HCT116 (cell line): ENCODE data around the gene C1orf159. TPM values are rescaled to one million over a fixed set of nuclear protein-coding genes. Genes with fewer than 3 reads are reported as not detected.

ENCODE experiments used
- ATAC-seq: fragments of 200-7000 bp; cut with Tn5 transposase; 2 replicates; pipeline ENCODE4 v1.9.1; 2020; ENCODE audit warnings: mild to moderate bottlenecking, moderate library complexity
- BruUV-seq: library from RNA; stranded (reverse); fragments of 400-500 nt; replicated peaks from 2 replicates; lab custom pipeline; 2021; lab: Mats Ljungman, UMichigan
- CTCF ChIA-PET: fragments of 300-600 bp; sonication (Branson Sonifier 250); formaldehyde crosslinking; loops from one replicate; lab custom pipeline; 2021; ENCODE audit warnings: antibody characterized with exemption; lab: Charles Lee
- POLR2A ChIA-PET: fragments of 300-600, 350-600 bp; sonication (Branson Sonifier 250); formaldehyde crosslinking; loops from one replicate; lab custom pipeline; 2021; ENCODE audit warnings: antibody characterized with exemption; lab: Charles Lee
- RAD21 ChIA-PET, 2 experiments: fragments of 300-600 bp; sonication (Branson Sonifier 250); formaldehyde crosslinking; loops; one replicate each; lab custom pipeline; 2023; ENCODE audit warnings: low total read pairs in 2 of 2; ENCODE audit not compliant: uncharacterized antibody in 2 of 2, unreplicated experiment in 2 of 2, low non-redundant PET in 1 of 2; lab: Charles Lee
- DNase-seq: peaks from one replicate; pipeline ENCODE4 v3.0.0-alpha.2; 2010; ENCODE audit warnings: low read depth, low spot score
- H2AFZ ChIP-seq: fragments of 200-600 bp; shearing (Covaris generic), sonication (generic); 2 replicates; pipeline ENCODE4 v1.6.1; 2017; ENCODE audit warnings: low read depth, mixed run types, mixed read lengths, antibody characterized with exemption, low read length; ENCODE audit not compliant: poor library complexity, severe bottlenecking
- H3K27ac ChIP-seq: 2 replicates; pipeline ENCODE4 v1.5.1; 2012; ENCODE audit warnings: low read depth, low read length
- H3K27me3 ChIP-seq: fragments of 200-600 bp; sonication (generic); 2 replicates; pipeline ENCODE4 v1.6.1; 2016; ENCODE audit warnings: mixed run types, low read length, mixed read lengths; ENCODE audit not compliant: insufficient read depth
- H3K36me3 ChIP-seq, 2 experiments: fragments of 200-500 bp in 1 of 2; fragments of 200-600 bp in 1 of 2; sonication (Bioruptor generic) in 1 of 2; sonication (generic) in 1 of 2; 2 replicates each; pipeline versions ENCODE4 v1.5.1 to v1.6.1; 2014 to 2016; ENCODE audit warnings: low read length in 2 of 2, inconsistent platforms in 1 of 2, mixed read lengths in 1 of 2, mixed run types in 1 of 2; ENCODE audit not compliant: insufficient read depth in 2 of 2, control insufficient read depth in 1 of 2
- H3K4me1 ChIP-seq, 2 experiments: fragments of 200-600 bp in 1 of 2; sonication (generic) in 1 of 2; 2 replicates each; pipeline versions ENCODE4 v1.5.1 to v1.6.1; 2012 to 2017; ENCODE audit warnings: low read length in 2 of 2, inconsistent platforms in 1 of 2, mild to moderate bottlenecking in 1 of 2, mixed read lengths in 1 of 2, mixed run types in 1 of 2, moderate library complexity in 1 of 2; ENCODE audit not compliant: insufficient read depth in 2 of 2, control insufficient read depth in 1 of 2
- H3K4me2 ChIP-seq: fragments of 200-600 bp; sonication (generic); 2 replicates; pipeline ENCODE4 v1.6.1; 2017; ENCODE audit warnings: mixed run types, low read length, mixed read lengths
- H3K4me3 ChIP-seq, 2 experiments: fragments of 200-600 bp in 1 of 2; sonication (generic) in 1 of 2; replicated peaks in 1 of 2; 2 replicates each; pipeline ENCODE4 v1.5.1; 2011 to 2016; ENCODE audit warnings: low read length in 2 of 2, control low read depth in 1 of 2, low read depth in 1 of 2, mild to moderate bottlenecking in 1 of 2, mixed read lengths in 1 of 2, mixed run types in 1 of 2
- H3K79me2 ChIP-seq: fragments of 200-600 bp; sonication (generic); 2 replicates; pipeline ENCODE4 v1.6.1; 2017; ENCODE audit warnings: mild to moderate bottlenecking, mixed run types, low read length, moderate library complexity, mixed read lengths; ENCODE audit not compliant: insufficient read depth
- H3K9ac ChIP-seq: fragments of 200-600 bp; sonication (generic); 2 replicates; pipeline ENCODE4 v1.6.1; 2016; ENCODE audit warnings: low read length, mixed read lengths
- H3K9me2 ChIP-seq: fragments of 200-600 bp; sonication (generic), shearing (Covaris generic); 2 replicates; pipeline ENCODE4 v1.6.1; 2017; ENCODE audit warnings: mixed run types, mild to moderate bottlenecking, moderate library complexity; ENCODE audit not compliant: insufficient read depth
- H3K9me3 ChIP-seq, 2 experiments: fragments of 200-500 bp in 1 of 2; fragments of 200-600 bp in 1 of 2; sonication (Bioruptor generic) in 1 of 2; sonication (generic) in 1 of 2; 2 replicates each; pipeline ENCODE4 v1.6.1; 2014 to 2017; ENCODE audit warnings: low read length in 2 of 2, mixed read lengths in 2 of 2, inconsistent platforms in 1 of 2, low read depth in 1 of 2, mild to moderate bottlenecking in 1 of 2, mixed run types in 1 of 2, moderate library complexity in 1 of 2; ENCODE audit not compliant: control insufficient read depth in 1 of 2, insufficient read depth in 1 of 2
- H4K20me1 ChIP-seq: fragments of 200-600 bp; sonication (generic), shearing (Covaris generic); 2 replicates; pipeline ENCODE4 v1.6.1; 2017; ENCODE audit warnings: mixed run types, mild to moderate bottlenecking, moderate library complexity; ENCODE audit not compliant: insufficient read depth
- ATF3 ChIP-seq: IDR thresholded peaks from 2 replicates; pipeline ENCODE4 v1.6.1; 2012
- POLR2AphosphoS5 ChIP-seq: IDR thresholded peaks from 2 replicates; pipeline ENCODE4 v1.6.1; 2011; ENCODE audit warnings: mild to moderate bottlenecking, low read depth, low read length, moderate library complexity
- ZNF274 ChIP-seq: fragments of 200-500 bp; sonication (Bioruptor generic); IDR thresholded peaks from 2 replicates; pipeline ENCODE4 v1.6.1; 2014; ENCODE audit warnings: mild to moderate bottlenecking, low read depth, low read length, inconsistent platforms
- intact Hi-C: fragments of 100-400 bp; cut with micrococcal nuclease; formaldehyde crosslinking; loops from 2 replicates; pipeline ENCODE4 v1.10.0; 2022
- total RNA-seq: library from RNA; stranded (reverse); gene quantifications from one replicate; pipeline ENCODE4 v1.2.1, GENCODE V29; 2021; ENCODE audit not compliant: unreplicated experiment

The C1orf159 gene
- total RNA-seq, 1 experiment from 2014 or later = 22.7 TPM

DNA sequence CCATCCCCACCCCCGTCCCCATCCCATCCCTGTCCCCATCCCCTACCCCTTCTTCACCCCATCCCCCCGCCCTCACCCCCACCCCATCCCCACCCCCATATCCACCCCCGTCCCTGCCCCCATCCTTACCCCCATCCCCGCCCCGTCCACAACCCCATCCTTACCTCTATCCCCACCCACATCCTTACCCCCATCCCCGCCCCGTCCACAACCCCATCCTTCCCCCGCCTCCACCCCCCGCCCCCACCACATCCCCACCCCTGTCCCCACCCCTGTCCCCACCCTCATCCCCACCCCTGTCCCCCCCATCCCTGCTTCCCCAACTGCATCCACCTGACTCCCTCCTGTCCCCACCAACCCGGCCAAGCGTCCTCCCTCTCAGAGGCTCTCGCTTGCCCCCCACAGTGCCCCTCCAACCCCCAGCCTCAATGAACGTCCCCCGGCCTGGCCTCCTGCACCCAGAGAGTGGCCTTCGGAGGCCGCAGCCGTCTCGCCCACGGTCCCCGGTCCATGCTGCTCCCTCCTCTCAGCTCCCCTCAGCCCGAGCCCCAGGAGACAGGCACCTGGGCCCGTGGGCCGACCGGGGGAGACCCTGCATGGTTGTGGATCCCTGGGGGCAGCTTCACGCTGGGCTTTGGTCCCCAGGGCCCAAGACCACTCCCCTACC lies 25.5 kb upstream of the C1orf159 start:
- no peaks in the 10 kb centered on the region for H3K36me3 ChIP-seq
- no peak overlapping the region for H3K4me2 ChIP-seq
- H3K9me2 ChIP-seq = no peaks in the 10 kb centered on the region
- no peak for ATAC-seq
- DNase-seq = no peak
- no peaks in the 10 kb centered on the region for H3K79me2 ChIP-seq
- no peaks in the 10 kb centered on the region for H4K20me1 ChIP-seq
- H3K9ac ChIP-seq = no peak overlapping the region
- H3K4me1 ChIP-seq = peaks cover 5 to 20% of the 10 kb centered on the region in 2 experiments; a peak in 3 of 4 replicates
- no peak overlapping the region for H2AFZ ChIP-seq
- ChIA-PET POLR2A (no interaction called here), RAD21 (no interaction called here), CTCF (no interaction called here)
- BruUV-seq = no TSS peak
- no peak overlapping the region for H3K27ac ChIP-seq
- no peaks in the 10 kb centered on the region for H3K27me3 ChIP-seq
- intact Hi-C loops = no loop called here
- no peak overlapping the region for H3K4me3 ChIP-seq
- no peak for TF ChIP-seq ATF3
- TF ChIP-seq POLR2AphosphoS5 = no peak
- no peaks in the 10 kb centered on the region for H3K9me3 ChIP-seq

DNA sequence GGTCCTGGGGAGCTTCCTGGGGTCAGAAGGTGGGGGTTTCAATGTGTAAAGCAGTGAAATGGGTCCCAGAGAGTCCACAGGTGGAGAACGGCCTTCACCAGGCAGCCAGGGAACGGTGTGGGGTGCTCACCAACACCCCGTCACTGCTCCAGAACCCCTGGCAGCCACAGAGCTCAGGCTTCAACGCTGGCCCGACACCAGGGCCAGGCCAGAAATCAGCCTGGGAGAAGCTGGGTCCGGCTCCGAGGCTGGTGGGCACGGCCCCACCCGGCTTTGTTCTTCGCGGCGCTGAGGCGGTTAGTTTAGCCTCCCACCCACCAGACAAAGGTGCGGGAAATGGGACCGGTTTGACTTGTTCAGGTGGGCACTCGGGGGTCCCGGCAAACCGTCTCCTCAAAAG lies 24.8 kb upstream of the C1orf159 start:
- H3K79me2 ChIP-seq = no peaks in the 10 kb centered on the region
- RAD21 ChIA-PET = no interaction called here
- H4K20me1 ChIP-seq = no peaks in the 10 kb centered on the region
- no peak for DNase-seq
- no TSS peak for BruUV-seq
- H3K9ac ChIP-seq = no peak overlapping the region
- CTCF ChIA-PET = no interaction called here
- H3K9me2 ChIP-seq = no peaks in the 10 kb centered on the region
- no peaks in the 10 kb centered on the region for H3K27me3 ChIP-seq
- H3K9me3 ChIP-seq = no peaks in the 10 kb centered on the region
- no peaks in the 10 kb centered on the region for H3K36me3 ChIP-seq
- intact Hi-C loops = no loop called here
- H3K4me1 ChIP-seq = peaks cover 5 to 21% of the 10 kb centered on the region in 2 experiments; a peak in 3 of 4 replicates
- H2AFZ ChIP-seq = no peak overlapping the region
- H3K4me3 ChIP-seq = no peak overlapping the region
- no peak for TF ChIP-seq ZNF274
- no peak for ATAC-seq
- no peak overlapping the region for H3K4me2 ChIP-seq
- no peak overlapping the region for H3K27ac ChIP-seq
- POLR2A ChIA-PET = no interaction called here
